HepG2 (cell line): Measurements from ENCODE around the gene EMILIN3. TPM values are rescaled to one million over a fixed set of nuclear protein-coding genes. Genes with fewer than 3 reads are reported as not detected.

Experiments
- HOXD1 ChIP-seq: sonication (generic); formaldehyde crosslinking; IDR thresholded peaks from 2 replicates; pipeline ENCODE4 v1.5.0; 2020; ENCODE audit warnings: missing genetic modification reagents
- KDM1A ChIP-seq: IDR thresholded peaks from 2 replicates; pipeline ENCODE4 v1.6.1; 2016; ENCODE audit warnings: missing compliant biosample characterization
- KLF11 ChIP-seq: IDR thresholded peaks from 2 replicates; pipeline ENCODE4 v1.6.1; 2016; ENCODE audit warnings: missing compliant biosample characterization
- MLLT10 ChIP-seq: sonication (generic); formaldehyde crosslinking; IDR thresholded peaks from 2 replicates; pipeline ENCODE4 v1.4.0; 2020; ENCODE audit warnings: missing genetic modification reagents
- RBM22 ChIP-seq: fragments of 200-400 bp; formaldehyde crosslinking; optimal IDR thresholded peaks from 2 replicates; pipeline ENCODE3; 2017; ENCODE audit warnings: mild to moderate bottlenecking, low read length, moderate library complexity
- RBM39 ChIP-seq: fragments of 200-400 bp; formaldehyde crosslinking; IDR thresholded peaks from one replicate; pipeline ENCODE4 v1.6.1; 2018; ENCODE audit warnings: antibody characterized with exemption, mild to moderate bottlenecking, low read depth, low read length; ENCODE audit not compliant: poor library complexity, severe bottlenecking
- RFX5 ChIP-seq: IDR thresholded peaks from 2 replicates; pipeline ENCODE4 v1.6.1; 2011; ENCODE audit warnings: low read depth, low read length, improper control_type of control experiment
- STAT5B ChIP-seq: sonication (generic); formaldehyde crosslinking; IDR thresholded peaks from 2 replicates; pipeline ENCODE4 v1.4.0; 2020; ENCODE audit warnings: missing genetic modification reagents
- ZFX ChIP-seq: sonication (generic); formaldehyde crosslinking; IDR thresholded peaks from 2 replicates; pipeline ENCODE4 v1.4.0; 2020; ENCODE audit warnings: mild to moderate bottlenecking, low read depth, missing genetic modification reagents, moderate library complexity
- ZNF337 ChIP-seq: sonication (generic); formaldehyde crosslinking; IDR thresholded peaks from 2 replicates; pipeline ENCODE4 v1.5.1; 2020; ENCODE audit warnings: missing genetic modification reagents, low read depth, mild to moderate bottlenecking, borderline replicate concordance
- ZNF354B ChIP-seq: sonication (generic); formaldehyde crosslinking; IDR thresholded peaks from 2 replicates; pipeline ENCODE4 v1.8.0; 2022; ENCODE audit warnings: mild to moderate bottlenecking, missing genetic modification reagents
- ZNF549 ChIP-seq: sonication (generic); formaldehyde crosslinking; IDR thresholded peaks from 2 replicates; pipeline ENCODE4 v1.5.0; 2020; ENCODE audit warnings: missing genetic modification reagents
- ZSCAN29 ChIP-seq: sonication (generic); formaldehyde crosslinking; conservative IDR thresholded peaks from 2 replicates; pipeline ENCODE4 v1.4.0; 2020; ENCODE audit warnings: mild to moderate bottlenecking, missing genetic modification reagents
- polyA plus RNA-seq, 8 experiments: library from polyadenylated mRNA; depleted of rRNA in 3 of 8; stranded (reverse) in 7 of 8; unstranded in 1 of 8; fragments of >200 nt; fragmentation: Illumina TruSeq in 4 of 8; extraction: Trizol in 4 of 8; gene quantifications; 2 replicates each; pipeline versions ENCODE4 v1.2.1 to v1.2.3, GENCODE V29; 2011 to 2016; ENCODE audit warnings: low read depth in 4 of 8, missing spikeins in 1 of 8, mixed read lengths in 1 of 8; ENCODE audit not compliant: insufficient read depth in 1 of 8
- total RNA-seq, 5 experiments: library from RNA; depleted of rRNA; stranded (reverse); fragments of >200 nt; fragmentation: Illumina TruSeq; extraction: Trizol; gene quantifications; 2 replicates each; pipeline ENCODE4 v1.2.3, GENCODE V29; 2016; ENCODE audit warnings: low read depth in 1 of 5
- TF ChIP-seq, protein P1 (sequence below): IDR thresholded peaks from 2 replicates; pipeline ENCODE4 v1.6.1; 2016; ENCODE audit warnings: missing genetic modification reagents, missing compliant biosample characterization
- TF ChIP-seq, protein P2 (sequence below): IDR thresholded peaks from 2 replicates; pipeline ENCODE4 v1.4.0; 2020; ENCODE audit warnings: mild to moderate bottlenecking, missing genetic modification reagents
- TF ChIP-seq, protein P3 (sequence below): sonication (generic); formaldehyde crosslinking; IDR thresholded peaks from 2 replicates; pipeline ENCODE4 v1.4.0; 2020; ENCODE audit warnings: missing genetic modification reagents, borderline replicate concordance
- TF ChIP-seq, protein P4 (sequence below): IDR thresholded peaks from 2 replicates; pipeline ENCODE4 v1.6.1; 2016; ENCODE audit warnings: low read depth

The EMILIN3 gene
- total and polyA plus RNA-seq, 2 of the 13 experiments (the other 11 are each of a cell fraction or from before 2014, with no cell fraction given) = 0.25 to 0.29 TPM

DNA sequence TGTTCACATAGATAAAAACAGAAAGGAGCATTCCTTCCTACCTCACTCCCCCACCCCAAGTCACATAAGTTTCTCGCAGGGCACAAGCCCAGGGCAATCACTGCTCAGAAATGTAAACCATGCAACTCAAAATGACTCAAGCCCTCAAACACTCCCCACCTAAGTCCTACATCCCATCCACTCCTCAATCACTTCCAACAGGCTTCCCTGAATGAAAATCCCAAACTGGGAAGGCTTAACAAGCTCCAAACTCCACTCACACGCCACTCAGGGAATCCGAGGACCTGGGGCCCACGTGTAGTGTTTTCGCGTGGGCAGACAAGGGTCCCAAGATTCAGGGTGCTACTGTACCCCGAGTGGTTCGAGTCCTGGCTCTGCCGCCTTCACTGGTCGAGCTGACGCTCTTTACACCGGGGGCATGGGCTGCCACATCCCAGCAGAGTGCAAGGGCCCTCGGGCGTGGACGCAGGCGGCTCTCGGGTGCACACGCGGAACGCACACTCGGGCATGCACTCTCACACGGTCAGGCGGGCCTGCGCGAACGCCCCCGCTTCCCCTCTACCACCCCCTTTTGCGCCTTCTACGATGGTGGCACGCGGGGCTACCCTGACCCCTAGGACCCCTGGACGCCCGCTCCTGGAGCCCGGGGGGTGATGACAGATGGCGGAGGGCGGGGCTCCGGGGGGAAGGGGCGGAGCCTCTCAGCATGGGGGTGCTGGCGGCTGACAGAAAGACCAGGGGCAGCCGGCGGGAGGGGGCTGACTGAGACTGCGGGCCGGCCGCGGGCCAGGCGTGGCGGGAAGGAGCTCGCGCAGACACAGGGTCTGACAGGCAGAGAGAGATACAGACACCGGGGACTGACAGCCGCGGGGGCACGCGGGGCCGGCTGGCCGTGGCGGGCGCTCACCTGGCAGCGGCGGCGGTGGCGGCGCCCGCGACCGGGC is 49.7 kb downstream of the EMILIN3 start (continued):
- no peak for TF ChIP-seq ZNF549
- TF ChIP-seq KDM1A = no peak
- no peak for TF ChIP-seq STAT5B (CRISPR knock-in tag)
- TF ChIP-seq, protein P1, sequence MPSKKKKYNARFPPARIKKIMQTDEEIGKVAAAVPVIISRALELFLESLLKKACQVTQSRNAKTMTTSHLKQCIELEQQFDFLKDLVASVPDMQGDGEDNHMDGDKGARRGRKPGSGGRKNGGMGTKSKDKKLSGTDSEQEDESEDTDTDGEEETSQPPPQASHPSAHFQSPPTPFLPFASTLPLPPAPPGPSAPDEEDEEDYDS = peak; percentile 20; the same call in 1 of the 2 replicates
- no peak for TF ChIP-seq RBM22
- TF ChIP-seq KLF11 (CRISPR knock-in tag) = no peak
- TF ChIP-seq, protein P2, sequence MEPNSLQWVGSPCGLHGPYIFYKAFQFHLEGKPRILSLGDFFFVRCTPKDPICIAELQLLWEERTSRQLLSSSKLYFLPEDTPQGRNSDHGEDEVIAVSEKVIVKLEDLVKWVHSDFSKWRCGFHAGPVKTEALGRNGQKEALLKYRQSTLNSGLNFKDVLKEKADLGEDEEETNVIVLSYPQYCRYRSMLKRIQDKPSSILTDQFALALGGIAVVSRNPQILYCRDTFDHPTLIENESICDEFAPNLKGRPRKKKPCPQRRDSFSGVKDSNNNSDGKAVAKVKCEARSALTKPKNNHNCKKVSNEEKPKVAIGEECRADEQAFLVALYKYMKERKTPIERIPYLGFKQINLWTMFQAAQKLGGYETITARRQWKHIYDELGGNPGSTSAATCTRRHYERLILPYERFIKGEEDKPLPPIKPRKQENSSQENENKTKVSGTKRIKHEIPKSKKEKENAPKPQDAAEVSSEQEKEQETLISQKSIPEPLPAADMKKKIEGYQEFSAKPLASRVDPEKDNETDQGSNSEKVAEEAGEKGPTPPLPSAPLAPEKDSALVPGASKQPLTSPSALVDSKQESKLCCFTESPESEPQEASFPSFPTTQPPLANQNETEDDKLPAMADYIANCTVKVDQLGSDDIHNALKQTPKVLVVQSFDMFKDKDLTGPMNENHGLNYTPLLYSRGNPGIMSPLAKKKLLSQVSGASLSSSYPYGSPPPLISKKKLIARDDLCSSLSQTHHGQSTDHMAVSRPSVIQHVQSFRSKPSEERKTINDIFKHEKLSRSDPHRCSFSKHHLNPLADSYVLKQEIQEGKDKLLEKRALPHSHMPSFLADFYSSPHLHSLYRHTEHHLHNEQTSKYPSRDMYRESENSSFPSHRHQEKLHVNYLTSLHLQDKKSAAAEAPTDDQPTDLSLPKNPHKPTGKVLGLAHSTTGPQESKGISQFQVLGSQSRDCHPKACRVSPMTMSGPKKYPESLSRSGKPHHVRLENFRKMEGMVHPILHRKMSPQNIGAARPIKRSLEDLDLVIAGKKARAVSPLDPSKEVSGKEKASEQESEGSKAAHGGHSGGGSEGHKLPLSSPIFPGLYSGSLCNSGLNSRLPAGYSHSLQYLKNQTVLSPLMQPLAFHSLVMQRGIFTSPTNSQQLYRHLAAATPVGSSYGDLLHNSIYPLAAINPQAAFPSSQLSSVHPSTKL (CRISPR knock-in tag) = peak; percentile 49; the same call in 1 of the 2 replicates
- no peak; the same call in none of the 2 replicates for TF ChIP-seq HOXD1
- TF ChIP-seq ZFX (CRISPR knock-in tag) = peak; percentile 61
- no peak for TF ChIP-seq ZNF337 (CRISPR knock-in tag)
- TF ChIP-seq MLLT10 = no peak
- TF ChIP-seq RBM39 = peak; percentile 8
- TF ChIP-seq RFX5 = no peak
- TF ChIP-seq, protein P3, sequence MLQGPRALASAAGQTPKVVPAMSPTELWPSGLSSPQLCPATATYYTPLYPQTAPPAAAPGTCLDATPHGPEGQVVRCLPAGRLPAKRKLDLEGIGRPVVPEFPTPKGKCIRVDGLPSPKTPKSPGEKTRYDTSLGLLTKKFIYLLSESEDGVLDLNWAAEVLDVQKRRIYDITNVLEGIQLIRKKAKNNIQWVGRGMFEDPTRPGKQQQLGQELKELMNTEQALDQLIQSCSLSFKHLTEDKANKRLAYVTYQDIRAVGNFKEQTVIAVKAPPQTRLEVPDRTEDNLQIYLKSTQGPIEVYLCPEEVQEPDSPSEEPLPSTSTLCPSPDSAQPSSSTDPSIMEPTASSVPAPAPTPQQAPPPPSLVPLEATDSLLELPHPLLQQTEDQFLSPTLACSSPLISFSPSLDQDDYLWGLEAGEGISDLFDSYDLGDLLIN (CRISPR knock-in tag) = peak; percentile 43; the same call in 1 of the 2 replicates
- TF ChIP-seq ZNF354B = no peak
- peak; percentile 66; the same call in 1 of the 2 replicates for TF ChIP-seq ZSCAN29 (CRISPR knock-in tag)
- TF ChIP-seq, protein P4, sequence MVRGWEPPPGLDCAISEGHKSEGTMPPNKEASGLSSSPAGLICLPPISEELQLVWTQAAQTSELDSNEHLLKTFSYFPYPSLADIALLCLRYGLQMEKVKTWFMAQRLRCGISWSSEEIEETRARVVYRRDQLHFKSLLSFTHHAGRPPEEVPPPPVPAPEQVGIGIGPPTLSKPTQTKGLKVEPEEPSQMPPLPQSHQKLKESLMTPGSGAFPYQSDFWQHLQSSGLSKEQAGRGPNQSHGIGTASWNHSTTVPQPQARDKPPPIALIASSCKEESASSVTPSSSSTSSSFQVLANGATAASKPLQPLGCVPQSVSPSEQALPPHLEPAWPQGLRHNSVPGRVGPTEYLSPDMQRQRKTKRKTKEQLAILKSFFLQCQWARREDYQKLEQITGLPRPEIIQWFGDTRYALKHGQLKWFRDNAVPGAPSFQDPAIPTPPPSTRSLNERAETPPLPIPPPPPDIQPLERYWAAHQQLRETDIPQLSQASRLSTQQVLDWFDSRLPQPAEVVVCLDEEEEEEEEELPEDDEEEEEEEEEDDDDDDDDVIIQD = no peak
